ENCODE results near the gene PERM1. TPM values are rescaled to one million over a fixed set of nuclear protein-coding genes. Genes with fewer than 3 reads are reported as not detected.

Gene PERM1
- total and polyA plus RNA-seq, 2 of the 13 experiments (the other 11 are each of a cell fraction or from before 2014, with no cell fraction given) = 0.04 to 0.29 TPM

- no peak for TF ChIP-seq TFE3 (CRISPR knock-in tag; IDR thresholded peaks at IDR 0.05)
- no peak for TF ChIP-seq XBP1 (CRISPR knock-in tag; IDR thresholded peaks at IDR 0.05)
- TF ChIP-seq, protein P1, sequence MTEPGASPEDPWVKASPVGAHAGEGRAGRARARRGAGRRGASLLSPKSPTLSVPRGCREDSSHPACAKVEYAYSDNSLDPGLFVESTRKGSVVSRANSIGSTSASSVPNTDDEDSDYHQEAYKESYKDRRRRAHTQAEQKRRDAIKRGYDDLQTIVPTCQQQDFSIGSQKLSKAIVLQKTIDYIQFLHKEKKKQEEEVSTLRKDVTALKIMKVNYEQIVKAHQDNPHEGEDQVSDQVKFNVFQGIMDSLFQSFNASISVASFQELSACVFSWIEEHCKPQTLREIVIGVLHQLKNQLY (CRISPR knock-in tag; IDR thresholded peaks at IDR 0.05) = no peak
- no peak for TF ChIP-seq ZFX (CRISPR knock-in tag; IDR thresholded peaks at IDR 0.05; ENCODE audit: low read depth)
- TF ChIP-seq ZNF784 (CRISPR knock-in tag; IDR thresholded peaks at IDR 0.05; ENCODE audit: borderline replicate concordance) = no peak
- TF ChIP-seq, protein P2, sequence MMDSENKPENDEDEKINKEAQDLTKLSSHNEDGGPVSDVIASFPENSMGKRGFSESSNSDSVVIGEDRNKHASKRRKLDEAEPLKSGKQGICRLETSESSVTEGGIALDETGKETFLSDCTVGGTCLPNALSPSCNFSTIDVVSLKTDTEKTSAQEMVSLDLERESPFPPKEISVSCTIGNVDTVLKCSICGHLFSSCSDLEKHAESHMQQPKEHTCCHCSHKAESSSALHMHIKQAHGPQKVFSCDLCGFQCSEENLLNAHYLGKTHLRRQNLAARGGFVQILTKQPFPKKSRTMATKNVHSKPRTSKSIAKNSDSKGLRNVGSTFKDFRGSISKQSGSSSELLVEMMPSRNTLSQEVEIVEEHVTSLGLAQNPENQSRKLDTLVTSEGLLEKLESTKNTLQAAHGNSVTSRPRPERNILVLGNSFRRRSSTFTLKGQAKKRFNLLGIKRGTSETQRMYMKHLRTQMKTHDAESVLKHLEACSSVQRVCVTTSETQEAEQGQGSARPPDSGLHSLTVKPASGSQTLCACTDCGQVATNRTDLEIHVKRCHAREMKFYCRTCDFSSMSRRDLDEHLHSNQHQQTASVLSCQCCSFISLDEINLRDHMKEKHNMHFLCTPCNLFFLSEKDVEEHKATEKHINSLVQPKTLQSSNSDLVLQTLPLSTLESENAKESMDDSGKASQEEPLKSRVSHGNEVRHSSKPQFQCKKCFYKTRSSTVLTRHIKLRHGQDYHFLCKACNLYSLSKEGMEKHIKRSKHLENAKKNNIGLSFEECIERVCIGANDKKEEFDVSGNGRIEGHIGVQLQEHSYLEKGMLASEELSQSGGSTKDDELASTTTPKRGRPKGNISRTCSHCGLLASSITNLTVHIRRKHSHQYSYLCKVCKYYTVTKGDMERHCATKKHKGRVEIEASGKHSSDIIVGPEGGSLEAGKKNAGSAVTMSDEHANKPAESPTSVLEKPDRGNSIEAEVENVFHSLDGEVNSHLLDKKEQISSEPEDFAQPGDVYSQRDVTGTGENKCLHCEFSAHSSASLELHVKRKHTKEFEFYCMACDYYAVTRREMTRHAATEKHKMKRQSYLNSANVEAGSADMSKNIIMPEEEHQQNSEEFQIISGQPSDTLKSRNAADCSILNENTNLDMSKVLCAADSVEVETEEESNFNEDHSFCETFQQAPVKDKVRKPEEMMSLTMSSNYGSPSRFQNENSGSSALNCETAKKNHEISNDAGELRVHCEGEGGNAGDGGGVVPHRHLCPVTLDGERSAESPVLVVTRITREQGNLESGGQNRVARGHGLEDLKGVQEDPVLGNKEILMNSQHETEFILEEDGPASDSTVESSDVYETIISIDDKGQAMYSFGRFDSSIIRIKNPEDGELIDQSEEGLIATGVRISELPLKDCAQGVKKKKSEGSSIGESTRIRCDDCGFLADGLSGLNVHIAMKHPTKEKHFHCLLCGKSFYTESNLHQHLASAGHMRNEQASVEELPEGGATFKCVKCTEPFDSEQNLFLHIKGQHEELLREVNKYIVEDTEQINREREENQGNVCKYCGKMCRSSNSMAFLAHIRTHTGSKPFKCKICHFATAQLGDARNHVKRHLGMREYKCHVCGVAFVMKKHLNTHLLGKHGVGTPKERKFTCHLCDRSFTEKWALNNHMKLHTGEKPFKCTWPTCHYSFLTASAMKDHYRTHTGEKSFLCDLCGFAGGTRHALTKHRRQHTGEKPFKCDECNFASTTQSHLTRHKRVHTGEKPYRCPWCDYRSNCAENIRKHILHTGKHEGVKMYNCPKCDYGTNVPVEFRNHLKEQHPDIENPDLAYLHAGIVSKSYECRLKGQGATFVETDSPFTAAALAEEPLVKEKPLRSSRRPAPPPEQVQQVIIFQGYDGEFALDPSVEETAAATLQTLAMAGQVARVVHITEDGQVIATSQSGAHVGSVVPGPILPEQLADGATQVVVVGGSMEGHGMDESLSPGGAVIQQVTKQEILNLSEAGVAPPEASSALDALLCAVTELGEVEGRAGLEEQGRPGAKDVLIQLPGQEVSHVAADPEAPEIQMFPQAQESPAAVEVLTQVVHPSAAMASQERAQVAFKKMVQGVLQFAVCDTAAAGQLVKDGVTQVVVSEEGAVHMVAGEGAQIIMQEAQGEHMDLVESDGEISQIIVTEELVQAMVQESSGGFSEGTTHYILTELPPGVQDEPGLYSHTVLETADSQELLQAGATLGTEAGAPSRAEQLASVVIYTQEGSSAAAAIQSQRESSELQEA (CRISPR knock-in tag; IDR thresholded peaks at IDR 0.05; ENCODE audit: not compliant biosample characterization) = peak; percentile 10
- TF ChIP-seq ZNF225 (CRISPR knock-in tag; IDR thresholded peaks at IDR 0.05) = no peak
- no peak for TF ChIP-seq ZNF20 (CRISPR knock-in tag; IDR thresholded peaks at IDR 0.05)
- TF ChIP-seq KDM5A (IDR thresholded peaks at IDR 0.05; ENCODE audit: borderline replicate concordance, low read length) = peak; percentile 27; the same call in 1 of the 2 replicates
- TF ChIP-seq PHF5A (CRISPR knock-in tag; IDR thresholded peaks at IDR 0.05; ENCODE audit: low read depth, unreplicated experiment) = no peak
- TF ChIP-seq, protein P3, sequence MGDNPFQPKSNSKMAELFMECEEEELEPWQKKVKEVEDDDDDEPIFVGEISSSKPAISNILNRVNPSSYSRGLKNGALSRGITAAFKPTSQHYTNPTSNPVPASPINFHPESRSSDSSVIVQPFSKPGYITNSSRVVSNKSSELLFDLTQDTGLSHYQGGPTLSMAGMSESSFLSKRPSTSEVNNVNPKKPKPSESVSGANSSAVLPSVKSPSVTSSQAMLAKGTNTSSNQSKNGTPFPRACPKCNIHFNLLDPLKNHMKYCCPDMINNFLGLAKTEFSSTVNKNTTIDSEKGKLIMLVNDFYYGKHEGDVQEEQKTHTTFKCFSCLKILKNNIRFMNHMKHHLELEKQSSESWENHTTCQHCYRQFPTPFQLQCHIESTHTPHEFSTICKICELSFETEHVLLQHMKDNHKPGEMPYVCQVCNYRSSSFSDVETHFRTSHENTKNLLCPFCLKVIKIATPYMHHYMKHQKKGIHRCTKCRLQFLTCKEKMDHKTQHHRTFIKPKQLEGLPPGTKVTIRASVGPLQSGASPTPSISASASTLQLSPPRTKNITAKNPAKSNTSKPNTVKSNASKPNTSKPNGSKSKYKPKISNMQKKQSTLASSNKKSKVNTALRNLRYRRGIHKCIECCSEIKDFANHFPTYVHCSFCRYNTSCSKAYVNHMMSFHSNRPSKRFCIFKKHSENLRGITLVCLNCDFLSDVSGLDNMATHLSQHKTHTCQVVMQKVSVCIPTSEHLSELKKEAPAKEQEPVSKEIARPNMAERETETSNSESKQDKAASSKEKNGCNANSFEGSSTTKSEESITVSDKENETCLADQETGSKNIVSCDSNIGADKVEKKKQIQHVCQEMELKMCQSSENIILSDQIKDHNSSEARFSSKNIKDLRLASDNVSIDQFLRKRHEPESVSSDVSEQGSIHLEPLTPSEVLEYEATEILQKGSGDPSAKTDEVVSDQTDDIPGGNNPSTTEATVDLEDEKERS (CRISPR knock-in tag; IDR thresholded peaks at IDR 0.05) = 0 out of 2 replicates have a peak, but pooled peaks have one; percentile 9
- 0 out of 2 replicates have a peak, but pooled peaks have one; percentile 4 for TF ChIP-seq ZNF780A (CRISPR knock-in tag; IDR thresholded peaks at IDR 0.05)
- no peak for TF ChIP-seq POLR2AphosphoS2 (IDR thresholded peaks at IDR 0.05; ENCODE audit: low read depth, low read length)
- TF ChIP-seq KLF12 (CRISPR knock-in tag; IDR thresholded peaks at IDR 0.05; ENCODE audit: borderline replicate concordance) = no peak
Measured at GRCh38 chr1:1001057-1001783, 19.3 kb upstream of the PERM1 start (continued).
